NCI-H524 treated with DMSO at 0.1 percent for 48 hours (cell line): ENCODE data around the gene ACLY.
"Not testable (repeated sequence)": the region's sequence is repeated elsewhere in the genome, so short reads cannot be mapped to it uniquely, and the experiment has no call there.

ENCODE experiments used
- DNase-seq: peaks from one replicate; lab custom pipeline; 2025; lab: John Stamatoyannopoulos, UW

ACLY gene

DNA sequence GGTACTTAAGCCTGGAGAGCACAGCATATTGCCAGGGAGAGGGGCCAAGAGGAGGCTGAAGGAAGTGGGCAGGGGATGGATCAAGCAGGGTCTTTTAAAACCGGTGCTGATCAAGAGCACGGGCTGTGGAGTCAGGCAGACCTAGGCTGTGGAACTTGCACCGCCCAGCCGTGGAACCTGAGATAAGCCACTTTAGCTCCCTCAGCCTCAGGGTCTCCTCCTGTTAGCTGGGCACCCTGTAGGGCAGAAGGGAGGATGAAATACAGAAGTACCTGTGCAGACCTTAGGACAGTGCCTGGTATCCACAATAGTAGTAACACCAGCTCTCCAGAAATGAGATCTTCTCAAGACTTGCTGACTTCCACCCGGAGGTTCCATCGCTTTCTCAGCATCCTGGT is 20.9 kb upstream of the ACLY start:
- no peak for DNase-seq

DNA sequence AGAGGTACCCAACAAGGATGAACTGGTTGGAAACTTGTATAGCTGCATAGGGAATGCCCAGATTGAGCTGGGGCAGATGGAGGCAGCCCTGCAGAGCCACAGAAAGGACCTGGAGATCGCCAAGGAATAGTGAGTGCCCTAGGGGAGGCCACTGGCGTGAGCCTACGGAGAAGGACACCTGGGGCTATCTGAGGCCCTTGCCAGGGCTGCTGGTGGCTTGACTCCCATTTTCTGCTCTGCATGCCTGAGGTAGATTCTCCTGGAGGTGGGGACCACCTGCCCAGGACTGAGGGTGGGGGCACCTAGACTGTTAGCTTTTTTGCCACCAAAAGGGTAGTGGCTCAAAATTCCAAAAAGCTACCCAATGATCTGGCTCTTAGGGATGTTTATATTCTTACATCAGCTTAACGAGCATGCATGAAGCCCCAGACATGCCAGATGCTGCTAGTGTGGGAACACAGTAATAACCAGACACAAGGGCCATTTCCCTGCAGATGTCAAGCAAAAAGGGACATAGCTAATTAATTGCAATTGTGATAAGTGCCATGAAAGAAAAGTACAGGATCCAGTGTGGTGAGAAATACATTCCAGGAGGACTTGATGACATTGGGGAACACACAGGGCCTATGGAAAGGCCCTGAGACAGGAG is 20.4 kb upstream of the ACLY start:
- peak; percentile 79 for DNase-seq

DNA sequence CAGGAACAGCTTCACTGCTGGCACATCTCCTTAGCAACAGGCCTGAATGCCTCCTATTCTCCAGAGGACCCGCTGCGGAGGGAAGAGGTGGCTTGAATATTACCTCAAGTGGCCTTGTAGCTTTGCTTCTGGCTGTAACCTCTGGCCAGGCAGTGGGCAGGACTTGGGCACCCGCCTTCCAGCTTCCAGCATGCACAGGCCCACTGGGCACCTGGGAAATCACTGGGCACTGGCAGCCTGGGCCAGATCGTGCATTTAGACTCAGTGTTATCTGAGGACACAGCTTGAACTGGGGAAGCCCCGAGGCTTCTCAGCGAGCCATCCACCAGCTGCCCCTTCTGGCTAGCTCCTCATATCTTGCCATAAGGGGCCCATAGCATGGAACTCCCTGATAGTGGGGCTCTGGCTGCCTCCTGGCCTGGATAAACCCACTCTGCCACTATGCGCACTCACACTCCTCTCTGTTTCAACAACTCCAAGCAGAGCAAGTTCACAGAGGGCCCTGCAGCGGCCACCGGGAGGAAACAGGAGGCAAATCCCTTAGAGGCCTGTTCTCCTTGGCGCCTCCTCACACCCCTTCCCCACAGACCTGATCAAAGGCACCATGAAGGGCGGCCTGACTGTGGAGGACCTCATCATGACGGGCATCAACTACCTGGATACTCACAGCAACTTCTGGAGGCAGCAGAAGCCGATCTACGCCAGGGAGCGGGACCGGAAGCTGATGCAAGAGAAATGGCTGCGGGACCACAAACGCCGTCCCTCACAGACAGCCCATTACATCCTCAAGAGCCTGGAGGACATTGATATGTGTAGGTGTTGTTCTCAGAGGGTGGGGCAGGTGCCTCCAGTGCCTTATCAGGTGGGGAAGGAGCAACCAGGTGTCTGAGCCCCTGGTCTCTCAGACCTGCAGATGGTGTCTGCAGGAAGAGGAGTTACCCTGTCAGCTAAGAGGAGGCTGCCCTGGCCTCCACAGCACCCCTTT is 19.5 kb upstream of the ACLY start:
- DNase-seq, result peak; percentile 9

- DNase-seq, result no peak
These were observed 16.9 kb upstream of the ACLY start for GRCh38 chr17:41935641-41936040.

DNA sequence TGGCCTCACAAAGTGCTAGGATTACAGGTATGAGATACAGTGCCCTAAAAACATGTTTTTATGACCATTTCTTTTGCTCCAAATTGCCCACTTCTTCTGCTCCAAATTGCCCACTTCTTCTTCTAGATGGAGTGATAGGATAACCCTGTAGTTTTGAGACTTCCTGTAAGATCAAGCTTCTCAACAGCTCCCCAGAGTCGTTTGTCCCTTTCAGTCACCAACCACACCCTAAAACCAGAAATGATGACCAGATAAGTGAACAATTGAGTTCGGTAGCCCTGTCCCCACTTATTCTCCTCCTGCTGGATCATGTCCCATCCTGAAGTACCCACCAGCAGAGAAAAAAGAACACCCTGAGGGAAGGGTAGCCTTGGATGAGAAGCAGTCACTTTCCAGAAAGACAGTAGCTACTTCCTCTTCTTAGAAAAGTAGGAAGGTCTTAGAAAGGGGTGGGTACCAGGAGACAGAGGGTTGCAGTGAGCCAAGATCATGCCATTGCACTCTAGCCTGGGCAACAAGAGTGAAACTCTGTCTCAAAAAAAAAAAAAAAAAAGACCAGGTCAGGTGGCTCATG is 14.2 kb upstream of the ACLY start:
- DNase-seq, result no peak

DNA sequence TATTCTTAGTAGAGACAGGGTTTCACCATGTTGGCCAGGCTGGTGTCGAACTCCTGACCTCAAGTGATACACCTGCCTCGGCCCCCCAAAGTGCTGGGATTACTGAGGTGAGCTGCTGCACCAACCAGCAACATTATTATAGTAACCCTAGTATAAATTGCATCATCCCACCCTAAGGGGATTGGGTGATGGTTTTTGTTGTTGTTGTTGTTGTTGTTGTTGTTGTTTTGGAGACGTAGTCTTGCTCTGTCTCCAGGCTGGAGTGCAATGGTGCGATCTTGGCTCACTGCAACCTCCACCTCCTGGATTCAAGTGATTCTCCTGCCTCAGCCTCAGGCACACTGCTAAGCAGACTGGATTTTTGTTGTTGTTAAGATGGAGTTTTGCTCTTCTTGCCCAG is 13.0 kb upstream of the ACLY start:
- DNase-seq, result not testable (repeated sequence)

DNA sequence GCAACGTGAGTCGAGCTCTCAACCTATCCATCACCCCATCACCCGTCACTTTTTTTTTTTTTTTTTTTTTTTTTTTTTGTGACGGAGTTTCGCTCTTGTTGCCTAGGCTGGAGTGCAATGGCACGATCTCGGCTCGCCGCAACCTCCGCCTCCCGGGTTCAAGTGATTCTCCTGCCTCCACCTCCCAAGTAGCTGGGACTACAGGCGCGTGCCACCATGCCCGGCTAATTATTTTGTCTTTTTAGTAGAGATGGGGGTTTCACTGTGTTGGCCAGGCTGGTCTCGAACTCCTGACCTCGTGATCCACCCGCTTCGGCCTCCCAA is 12.0 kb upstream of the ACLY start:
- DNase-seq, result not testable (repeated sequence)

DNA sequence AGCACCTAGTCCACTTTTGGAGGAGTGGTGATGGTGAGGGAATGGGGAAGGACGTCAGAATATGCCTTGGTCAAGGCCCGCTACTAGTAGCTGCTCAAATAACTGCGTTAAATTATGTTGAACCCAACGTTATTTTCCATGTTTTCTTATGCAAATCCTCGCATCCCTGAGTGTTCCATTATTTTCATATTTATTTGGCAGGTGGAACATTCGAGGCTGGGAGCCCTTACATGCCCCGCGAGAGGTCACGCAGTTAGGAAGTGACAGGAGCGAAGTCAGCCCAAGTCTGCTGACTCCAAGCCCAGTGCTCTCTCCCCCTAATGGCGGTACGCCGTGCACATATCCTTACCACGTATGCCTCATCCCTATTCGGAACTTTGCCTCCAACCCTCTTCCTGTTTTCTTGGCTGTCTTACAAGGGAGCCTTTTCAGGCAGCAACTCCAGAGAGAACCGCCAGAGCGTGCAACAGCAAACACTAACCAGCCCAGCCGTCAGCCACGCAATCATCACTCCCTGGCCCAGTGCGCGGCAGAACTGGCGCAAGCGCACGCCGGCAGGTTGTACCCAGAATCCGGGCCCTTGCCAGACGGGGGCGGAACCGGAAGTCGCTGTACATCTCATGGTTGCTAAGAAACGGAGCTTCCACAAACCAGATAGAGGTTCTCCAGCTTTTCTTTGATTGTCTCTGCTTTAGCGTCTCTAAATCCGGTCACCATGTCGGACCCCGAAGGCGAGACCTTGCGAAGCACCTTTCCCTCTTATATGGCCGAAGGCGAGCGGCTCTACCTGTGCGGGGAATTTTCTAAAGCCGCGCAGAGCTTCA is 11.5 kb upstream of the ACLY start, which contains the start of gene ODAD4:
Gene ODAD4, plus strand, starts transcription at position 609 of the 824 bp plus-strand sequence. Its CDS starts 107 bp downstream, at position 716.
- peak; percentile 83 for DNase-seq

DNA sequence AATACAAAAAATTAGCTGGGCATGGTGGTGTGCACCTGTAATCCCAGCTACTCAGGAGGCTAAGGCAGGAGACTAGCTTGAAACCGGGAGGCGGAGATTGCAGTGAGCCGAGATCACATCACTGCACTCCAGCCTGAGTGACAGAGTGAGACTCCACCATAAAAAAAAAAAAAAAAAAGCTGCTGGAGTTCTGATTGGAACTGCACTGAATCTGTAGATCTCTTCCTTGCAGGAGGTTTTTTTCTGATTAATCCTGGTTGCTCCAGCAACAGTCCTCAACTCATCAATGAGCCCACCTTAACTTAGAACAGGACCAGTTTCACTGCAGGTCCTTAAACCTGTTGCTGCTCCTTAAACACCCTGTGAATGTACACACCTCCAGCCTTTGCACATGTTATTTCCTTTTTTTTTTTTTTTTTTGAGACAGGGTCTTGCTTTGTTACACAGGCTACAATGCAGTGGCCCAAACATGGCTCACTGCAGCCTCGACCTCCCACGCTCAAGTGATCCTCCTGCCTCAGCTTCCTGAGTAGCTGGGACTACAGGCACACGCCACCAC is 10.0 kb upstream of the ACLY start:
- DNase-seq, result no peak

DNA sequence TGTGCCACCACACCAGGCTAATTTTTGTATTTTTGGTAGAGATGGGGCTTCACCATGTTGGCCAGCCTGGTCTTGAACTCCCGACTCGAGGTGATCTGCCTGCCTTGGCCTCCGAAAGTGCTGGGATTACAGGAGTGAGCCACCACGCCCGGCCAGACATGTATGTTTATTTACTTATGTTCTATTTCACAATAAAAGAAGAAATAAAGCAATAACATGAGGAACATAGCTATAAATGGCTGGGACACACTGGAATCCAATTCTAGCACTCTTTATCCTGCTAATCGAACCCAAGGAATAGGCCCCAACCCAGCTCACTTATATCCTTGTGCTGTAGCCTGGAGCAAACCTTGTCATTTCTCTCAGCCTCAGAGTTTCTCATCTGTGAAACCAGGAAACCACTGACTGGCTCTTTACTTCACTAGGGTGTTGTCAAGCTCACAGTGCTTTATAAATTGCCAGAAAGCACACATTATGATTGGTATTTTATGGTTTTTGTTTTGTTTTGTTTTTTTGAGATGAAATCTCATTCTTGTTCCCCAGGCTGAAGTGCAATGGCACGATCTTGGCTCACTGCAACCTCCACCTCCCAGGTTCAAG is 7.3 kb upstream of the ACLY start:
- DNase-seq, result no peak

DNA sequence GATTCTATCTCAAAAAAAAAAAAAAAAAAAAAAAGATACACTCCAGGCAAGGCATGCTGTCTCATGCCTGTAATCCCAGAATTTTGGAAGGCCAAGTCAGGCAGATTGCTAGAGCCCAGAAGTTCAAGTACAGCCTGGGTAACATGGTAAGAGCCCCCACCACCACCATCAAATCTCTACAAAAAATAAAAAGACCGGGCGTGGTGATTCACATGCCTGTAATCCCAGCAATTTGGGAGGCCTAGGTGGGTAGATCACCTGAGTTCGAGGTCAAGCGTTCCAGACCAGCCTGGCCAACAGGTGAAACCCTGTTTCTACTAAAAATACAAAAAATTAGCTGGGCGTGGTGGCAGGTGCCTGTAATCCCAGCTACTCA is 1.8 kb upstream of the ACLY start:
- no peak for DNase-seq

GRCh38 chr17:41919840-41920579 is 1.3 kb upstream of the ACLY start:
- DNase-seq, result no peak

- peak; percentile 100 for DNase-seq
These were observed 540 bp upstream of the ACLY start for GRCh38 chr17:41919165-41919817.

GRCh38 chr17:41917679-41918313 is 955 bp downstream of the ACLY start:
- DNase-seq, result peak; percentile 93

DNA sequence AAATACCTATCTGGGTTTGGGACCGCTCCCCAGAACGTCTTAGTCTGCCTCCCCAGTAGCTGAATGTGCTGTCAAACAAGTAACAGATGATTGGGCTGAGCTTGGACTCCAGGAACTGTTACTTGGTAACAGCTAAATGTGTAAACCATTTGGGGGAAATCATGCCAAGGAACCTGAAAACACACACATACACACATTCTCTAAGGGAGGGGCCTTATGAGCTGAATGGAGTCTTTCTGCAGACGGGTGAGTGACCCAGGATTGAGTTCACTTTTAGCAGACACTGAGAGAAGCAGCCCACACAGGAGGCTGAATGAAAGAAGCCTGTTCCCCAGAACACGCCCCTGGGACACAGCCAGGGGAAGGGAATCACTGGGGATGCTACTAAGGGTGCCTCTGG is 1.6 kb downstream of the ACLY start:
- no peak for DNase-seq

- no peak for DNase-seq
These were observed 3.2 kb downstream of the ACLY start for GRCh38 chr17:41915566-41915965.

GRCh38 chr17:41915020-41915419 is 3.7 kb downstream of the ACLY start:
- DNase-seq, result no peak

- no peak for DNase-seq
These were observed 4.4 kb downstream of the ACLY start for GRCh38 chr17:41914358-41914766.

DNA sequence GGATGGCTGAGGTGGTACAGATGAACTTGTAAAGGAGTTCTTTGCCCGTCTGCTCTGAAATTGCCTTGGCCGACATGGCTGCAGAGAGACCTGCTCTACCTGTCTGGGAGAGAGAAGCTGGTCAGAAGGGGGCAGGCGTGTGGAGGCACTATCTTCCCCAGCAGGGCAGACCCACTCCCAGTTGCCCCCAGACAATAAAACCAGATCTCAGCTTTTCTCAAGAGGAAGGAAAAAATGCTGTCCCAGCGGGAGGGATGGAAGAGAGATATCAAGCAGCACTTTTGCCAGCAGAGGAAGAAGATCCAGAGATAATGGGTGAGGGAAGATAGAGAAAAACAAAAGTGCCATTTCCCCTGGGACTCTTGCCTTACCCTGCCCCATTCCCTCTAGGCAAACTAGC is 5.0 kb downstream of the ACLY start:
- DNase-seq, result no peak

DNA sequence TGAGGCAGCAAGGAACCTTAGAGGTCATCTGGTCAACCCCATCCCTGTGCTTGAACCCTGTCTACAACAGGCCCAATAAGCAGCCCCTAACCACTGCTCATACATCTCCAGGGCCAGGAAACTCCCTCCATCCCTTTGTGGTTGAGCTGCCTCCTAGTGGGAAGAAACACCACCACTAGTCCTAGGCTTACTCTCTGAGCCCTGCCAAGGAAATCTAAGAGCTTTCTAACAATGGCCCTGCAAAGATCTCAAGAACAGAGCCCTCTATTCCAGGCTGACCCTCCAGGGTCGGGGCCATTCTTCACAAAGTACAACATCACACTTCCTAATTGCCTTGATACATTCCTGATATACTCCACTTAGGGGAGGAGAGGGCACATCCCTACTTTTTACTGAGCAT is 5.8 kb downstream of the ACLY start:
- no peak for DNase-seq
